Measurements from ENCODE around the gene C1orf21.

GRCh38 chr1:184395370-184395769 lies 8.5 kb downstream of the C1orf21 start:
- peak; percentile 60; the same call in 1 of the 2 replicates for TF ChIP-seq MXI1 (IDR thresholded peaks at IDR 0.05; ENCODE audit: low read depth, low read length)
- TF ChIP-seq CTCF (IDR thresholded peaks at IDR 0.05) = no peak
- TF ChIP-seq ELF1 (IDR thresholded peaks at IDR 0.05) = no peak
- no peak for TF ChIP-seq EZH2phosphoT487 (IDR thresholded peaks at IDR 0.05; ENCODE audit: borderline replicate concordance, low read depth)
- no peak for TF ChIP-seq FOSL2 (IDR thresholded peaks at IDR 0.05; ENCODE audit: borderline replicate concordance, low read depth)

Data from SK-N-SH (cell line).